Heart left ventricle (tissue), 13 donors: ENCODE data around the gene RASGRP1.

Experiments used
- CTCF ChIP-seq, 12 donors: fragments of 200-600 bp; sonication (generic) in 4 of 12; IDR thresholded peaks; one replicate each; pipeline versions ENCODE4 v1.5.0 to v1.8.0; 2018 to 2022; ENCODE audit warnings: antibody characterized with exemption in 12 of 12, mild to moderate bottlenecking in 5 of 12
- POLR2A ChIP-seq, 2 donors: fragments of 450-650 bp; IDR thresholded peaks; one replicate each; pipeline ENCODE4 v1.6.1; 2017; ENCODE audit warnings: antibody characterized with exemption in 2 of 2, mild to moderate bottlenecking in 2 of 2, moderate library complexity in 2 of 2
- donor health status: ischemic (EF 13 %, LVEDD 7.1; RV severe dilation, severe dysfunction).
- donor health status: DM: no; HTN: yes; CAD: no.
- donor health status: DM: no; HTN: no; CAD: no.
- donor health status: ischemic (EF 25% LVEDD 6.9; RV normal size, moderate dysfunction).
- donor health status: ischemic (EF 25% LVEDD 5.7; RV mildly dilated, moderate dysfunction).
- donor health status: ischemic (EF 35%, LVEDD 5.7; RV mildly dilated, moderate dysfunction).
- donor health status: nonischemic (EF 11% LVEDD 7.7; RV severe dilation, severe dysfunction).
- donor health status: DM: yes; HTN: yes; CAD: no.
- donor health status: PGD.
- donor health status: ischemic (EF 29% LVEDD 5.4; RV normal size, mild dysfunction).
- donor health status: nonischemic (EF 23%, LVEDD 6.1; RV moderate dilation, normal function).

- TF ChIP-seq CTCF (IDR thresholded peaks at IDR 0.05) (no peak), POLR2A (IDR thresholded peaks at IDR 0.05) (no peak)
These were observed 39.1 kb downstream of the RASGRP1 start for GRCh38 chr15:38525489-38525888.
